Ishikawa (cell line): ENCODE results near the gene CEBPE.

Source experiments
- CEBPB ChIP-seq: IDR thresholded peaks from 2 replicates; pipeline ENCODE4 v1.6.1; 2012
- EGR1 ChIP-seq: IDR thresholded peaks from 2 replicates; pipeline ENCODE4 v1.6.1; 2012
- FOXM1 ChIP-seq: IDR thresholded peaks from 2 replicates; pipeline ENCODE4 v1.6.1; 2012; ENCODE audit warnings: low read depth, borderline replicate concordance
- MAX ChIP-seq: IDR thresholded peaks from 2 replicates; pipeline ENCODE4 v1.6.1; 2012
- NFIC ChIP-seq: IDR thresholded peaks from 2 replicates; pipeline ENCODE4 v1.6.1; 2012
- RAD21 ChIP-seq: IDR thresholded peaks from 2 replicates; pipeline ENCODE4 v1.6.1; 2012; ENCODE audit warnings: low read depth
- TAF1 ChIP-seq: IDR thresholded peaks from 2 replicates; pipeline ENCODE4 v1.6.1; 2012; ENCODE audit warnings: low read depth, mild to moderate bottlenecking
- YY1 ChIP-seq: IDR thresholded peaks from 2 replicates; pipeline ENCODE4 v1.6.1; 2012; ENCODE audit warnings: low read depth
- ZBTB7A ChIP-seq: IDR thresholded peaks from 2 replicates; pipeline ENCODE4 v1.6.1; 2012; ENCODE audit warnings: low read depth

- no peak for TF ChIP-seq YY1
- no peak for TF ChIP-seq MAX
- no peak for TF ChIP-seq FOXM1
- TF ChIP-seq RAD21, result no peak
- TF ChIP-seq CEBPB, result no peak
- no peak for TF ChIP-seq ZBTB7A
- TF ChIP-seq EGR1, result no peak
- no peak for TF ChIP-seq TAF1
- no peak for TF ChIP-seq NFIC
Measured at GRCh38 chr14:23128969-23129758, 10.1 kb upstream of the CEBPE start.
